ENCODE results near the gene RPS29. TPM values are rescaled to one million over a fixed set of nuclear protein-coding genes. Genes with fewer than 3 reads are reported as not detected.

Gene RPS29
- total and polyA plus RNA-seq, 9 of the 15 experiments (the other 6 are each of a cell fraction or from before 2014, with no cell fraction given), result 1,545 to 5,012 (median 2,448) TPM

- peak; percentile 91 for TF ChIP-seq TAF1 (IDR thresholded peaks at IDR 0.05; ENCODE audit: control insufficient read depth, extremely low read depth, insufficient read depth, low read length, severe bottlenecking)
- TF ChIP-seq, protein P1, sequence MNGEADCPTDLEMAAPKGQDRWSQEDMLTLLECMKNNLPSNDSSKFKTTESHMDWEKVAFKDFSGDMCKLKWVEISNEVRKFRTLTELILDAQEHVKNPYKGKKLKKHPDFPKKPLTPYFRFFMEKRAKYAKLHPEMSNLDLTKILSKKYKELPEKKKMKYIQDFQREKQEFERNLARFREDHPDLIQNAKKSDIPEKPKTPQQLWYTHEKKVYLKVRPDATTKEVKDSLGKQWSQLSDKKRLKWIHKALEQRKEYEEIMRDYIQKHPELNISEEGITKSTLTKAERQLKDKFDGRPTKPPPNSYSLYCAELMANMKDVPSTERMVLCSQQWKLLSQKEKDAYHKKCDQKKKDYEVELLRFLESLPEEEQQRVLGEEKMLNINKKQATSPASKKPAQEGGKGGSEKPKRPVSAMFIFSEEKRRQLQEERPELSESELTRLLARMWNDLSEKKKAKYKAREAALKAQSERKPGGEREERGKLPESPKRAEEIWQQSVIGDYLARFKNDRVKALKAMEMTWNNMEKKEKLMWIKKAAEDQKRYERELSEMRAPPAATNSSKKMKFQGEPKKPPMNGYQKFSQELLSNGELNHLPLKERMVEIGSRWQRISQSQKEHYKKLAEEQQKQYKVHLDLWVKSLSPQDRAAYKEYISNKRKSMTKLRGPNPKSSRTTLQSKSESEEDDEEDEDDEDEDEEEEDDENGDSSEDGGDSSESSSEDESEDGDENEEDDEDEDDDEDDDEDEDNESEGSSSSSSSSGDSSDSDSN (IDR thresholded peaks at IDR 0.05; ENCODE audit: borderline replicate concordance in 1 of 2, low read depth in 2 of 2, low read length in 2 of 2), result no peak
- no peak for TF ChIP-seq DACH1 (IDR thresholded peaks at IDR 0.05; ENCODE audit: partially characterized antibody)
- no peak for TF ChIP-seq SRSF9 (IDR thresholded peaks at IDR 0.05; ENCODE audit: borderline replicate concordance, low read depth, low read length)
- no peak for TF ChIP-seq SRSF1 (IDR thresholded peaks at IDR 0.05; ENCODE audit: low read depth, low read length)
- TF ChIP-seq MYBL2 (IDR thresholded peaks at IDR 0.05; ENCODE audit: low read depth), result no peak
- no peak for TF ChIP-seq MYBL2 (CRISPR knock-in tag; IDR thresholded peaks at IDR 0.05; ENCODE audit: borderline replicate concordance)
- no peak for TF ChIP-seq ZFPM2 (CRISPR knock-in tag; IDR thresholded peaks at IDR 0.05)
- TF ChIP-seq HIVEP1 (CRISPR knock-in tag; IDR thresholded peaks at IDR 0.05), result no peak
- TF ChIP-seq POU5F1 (IDR thresholded peaks at IDR 0.05; ENCODE audit: borderline replicate concordance, low read depth, low read length, partially characterized antibody), result no peak
- TF ChIP-seq POLR2A (conservative IDR thresholded peaks at IDR 0.05), result peak; percentile 99
- TF ChIP-seq KAT7 (CRISPR knock-in tag; IDR thresholded peaks at IDR 0.05; ENCODE audit: borderline replicate concordance), result peak; percentile 87; the same call in 1 of the 2 replicates
- TF ChIP-seq L3MBTL2 (IDR thresholded peaks at IDR 0.05), result peak; percentile 53; the same call in 1 of the 2 replicates
- peak; percentile 51; the same call in 1 of the 2 replicates for TF ChIP-seq NFIC (IDR thresholded peaks at IDR 0.05)
- TF ChIP-seq ASH1L (IDR thresholded peaks at IDR 0.05; ENCODE audit: borderline replicate concordance, low read depth, partially characterized antibody), result peak; percentile 12
- no peak for TF ChIP-seq NELFE (IDR thresholded peaks at IDR 0.05; ENCODE audit: insufficient read depth, insufficient read length)
- 0 out of 2 replicates have a peak, but pooled peaks have one; percentile 13 for TF ChIP-seq HCFC1 (IDR thresholded peaks at IDR 0.05; ENCODE audit: low read depth, low read length)
- no peak for TF ChIP-seq IFI16 (CRISPR knock-in tag; IDR thresholded peaks at IDR 0.05)
- TF ChIP-seq ELF4 (CRISPR knock-in tag; IDR thresholded peaks at IDR 0.05), result 0 out of 2 replicates have a peak, but pooled peaks have one; percentile 46
- TF ChIP-seq SMAD4 (CRISPR knock-in tag; conservative IDR thresholded peaks at IDR 0.05), result peak; percentile 59; the same call in 1 of the 2 replicates
- no peak for TF ChIP-seq ZNF165 (CRISPR knock-in tag; IDR thresholded peaks at IDR 0.05; ENCODE audit: borderline replicate concordance)
- no peak for TF ChIP-seq ZBTB1 (CRISPR knock-in tag; IDR thresholded peaks at IDR 0.05; ENCODE audit: borderline replicate concordance, low read depth)
- peak in 1 of 2 experiments; percentile 31; a peak in 1 of 4 replicates for TF ChIP-seq MAZ (CRISPR knock-in tag; conservative IDR thresholded peaks at IDR 0.05 in 1 of 2, IDR thresholded peaks at IDR 0.05 in 1 of 2)
- TF ChIP-seq SNRNP70 (optimal IDR thresholded peaks at IDR 0.05; ENCODE audit: low read depth, low read length), result no peak
- TF ChIP-seq POLR2G (IDR thresholded peaks at IDR 0.05; ENCODE audit: low read depth, low read length), result peak; percentile 81
- no peak for TF ChIP-seq SRF (CRISPR knock-in tag; IDR thresholded peaks at IDR 0.05)
These were observed at the start of gene RPS29 (continued) for GRCh38 chr14:49585803-49586672.
